ENCODE measurements around the gene RER1. TPM values are rescaled to one million over a fixed set of nuclear protein-coding genes. Genes with fewer than 3 reads are reported as not detected.

RER1 gene
- total RNA-seq (2014; rRNA removed; shearing (Covaris generic)) = 43.3 and 56.2 TPM in 2 replicates

GRCh38 chr1:2391041-2391930 is at the start of gene RER1, which contains the start of gene MORN1:
Gene RER1 (plus strand): TSS chr1:2391841. CDS start chr1:2395791, 3,950 bp downstream.
Gene MORN1 (minus strand): TSS chr1:2391554. CDS start chr1:2391533, 21 bp downstream.
- DNase-seq (ENCODE audit: low spot score) = peak; percentile 98
- in situ Hi-C loops (cut with HindIII; ENCODE audit: low sequenced_read_pairs) = no loop called here

- DNase-seq (ENCODE audit: low spot score) = no peak
- in situ Hi-C loops (cut with HindIII; ENCODE audit: low sequenced_read_pairs) = no loop called here
Observed at GRCh38 chr1:2342384-2343022, 49.1 kb upstream of the RER1 start.

- in situ Hi-C loops (cut with HindIII; ENCODE audit: low sequenced_read_pairs) = no loop called here
- no peak for DNase-seq (ENCODE audit: low spot score)
Observed at GRCh38 chr1:2343023-2343935, 48.4 kb upstream of the RER1 start.

GRCh38 chr1:2344121-2344681 is 47.4 kb upstream of the RER1 start:
- in situ Hi-C loops (cut with HindIII; ENCODE audit: low sequenced_read_pairs) = no loop called here

GRCh38 chr1:2344744-2345296 is 46.8 kb upstream of the RER1 start:
- in situ Hi-C loops (cut with HindIII; ENCODE audit: low sequenced_read_pairs) = loop anchor here (5.0 kb wide), 1 partner anchor 148 kb away; no protein-coding TSS in a partner anchor
- no peak for DNase-seq (ENCODE audit: low spot score)

More at GRCh38 chr1:2344121-2344681, 47.4 kb upstream of the RER1 start:
- DNase-seq (ENCODE audit: low spot score) = no peak

- DNase-seq (ENCODE audit: low spot score) = no peak
- in situ Hi-C loops (cut with HindIII; ENCODE audit: low sequenced_read_pairs) = loop anchor here (5.0 kb wide), 1 partner anchor 148 kb away; no protein-coding TSS in a partner anchor
Observed at GRCh38 chr1:2345297-2346075, 46.2 kb upstream of the RER1 start.

GRCh38 chr1:2346691-2347408 is 44.8 kb upstream of the RER1 start:
- in situ Hi-C loops (cut with HindIII; ENCODE audit: low sequenced_read_pairs) = loop anchor here (5.0 kb wide), 1 partner anchor 150 kb away; no protein-coding TSS in a partner anchor
- DNase-seq (ENCODE audit: low spot score) = no peak

GRCh38 chr1:2347409-2347785 is 44.2 kb upstream of the RER1 start:
- no peak for DNase-seq (ENCODE audit: low spot score)
- in situ Hi-C loops (cut with HindIII; ENCODE audit: low sequenced_read_pairs) = loop anchor here (5.0 kb wide), 1 partner anchor 150 kb away; no protein-coding TSS in a partner anchor

GRCh38 chr1:2347896-2348295 is 43.7 kb upstream of the RER1 start:
- in situ Hi-C loops (cut with HindIII; ENCODE audit: low sequenced_read_pairs) = loop anchor here (5.0 kb wide), 1 partner anchor 151 kb away; no protein-coding TSS in a partner anchor
- DNase-seq (ENCODE audit: low spot score) = no peak

GRCh38 chr1:2348346-2349325 is 43.0 kb upstream of the RER1 start:
- in situ Hi-C loops (cut with HindIII; ENCODE audit: low sequenced_read_pairs) = loop anchor here (5.0 kb wide), 1 partner anchor 151 kb away; no protein-coding TSS in a partner anchor
- DNase-seq (ENCODE audit: low spot score) = no peak

- in situ Hi-C loops (cut with HindIII; ENCODE audit: low sequenced_read_pairs) = loop anchor here (5.0 kb wide), 1 partner anchor 153 kb away; no protein-coding TSS in a partner anchor
- DNase-seq (ENCODE audit: low spot score) = no peak
Observed at GRCh38 chr1:2349806-2350205, 41.8 kb upstream of the RER1 start.

- no peak for DNase-seq (ENCODE audit: low spot score)
- in situ Hi-C loops (cut with HindIII; ENCODE audit: low sequenced_read_pairs) = no loop called here
Observed at GRCh38 chr1:2350501-2350900, 41.1 kb upstream of the RER1 start.

- in situ Hi-C loops (cut with HindIII; ENCODE audit: low sequenced_read_pairs) = no loop called here
- DNase-seq (ENCODE audit: low spot score) = no peak
Observed at GRCh38 chr1:2350911-2351655, 40.6 kb upstream of the RER1 start.

GRCh38 chr1:2351723-2352122 is 39.9 kb upstream of the RER1 start:
- DNase-seq (ENCODE audit: low spot score) = no peak
- in situ Hi-C loops (cut with HindIII; ENCODE audit: low sequenced_read_pairs) = no loop called here

- DNase-seq (ENCODE audit: low spot score) = no peak
- in situ Hi-C loops (cut with HindIII; ENCODE audit: low sequenced_read_pairs) = no loop called here
Observed at GRCh38 chr1:2352341-2352896, 39.2 kb upstream of the RER1 start.
